Stimulated activated CD8-positive, alpha-beta memory T cell treated with anti-CD3 and anti-CD28 coated beads, Interleukin-4, amount 100 ng/mL, for 48 hours (primary cell): ENCODE measurements around the gene SH3PXD2A.
"Not testable (repeated sequence)": the region's sequence is repeated elsewhere in the genome, so short reads cannot be mapped to it uniquely, and the experiment has no call there.

Experiments used
- DNase-seq: peaks from one replicate; pipeline ENCODE4 v3.0.0-alpha.2; 2020

The SH3PXD2A gene

GRCh38 chr10:103736763-103737162 is 118.6 kb downstream of the SH3PXD2A start:
- no peak for DNase-seq

GRCh38 chr10:103736044-103736443 is 119.3 kb downstream of the SH3PXD2A start:
- DNase-seq = no peak

DNA sequence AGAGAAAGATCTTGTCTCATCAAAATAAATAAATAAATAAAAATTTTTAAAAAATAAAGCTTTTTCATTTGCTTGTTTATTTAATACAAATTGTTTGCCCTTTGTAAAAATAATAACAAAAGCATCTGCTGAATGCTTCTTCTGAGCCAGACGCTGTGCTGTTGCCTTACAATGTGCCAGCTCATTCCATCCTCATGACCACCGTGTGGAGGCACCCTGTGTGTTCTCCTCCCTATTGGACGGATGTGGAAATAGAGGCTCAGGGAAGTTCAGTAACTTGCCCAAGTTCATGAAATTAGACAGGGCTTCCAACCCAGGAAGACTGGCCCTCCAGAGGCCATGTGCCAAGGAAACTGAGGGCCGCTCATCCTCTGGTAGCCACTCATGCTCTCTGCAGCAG is 120.6 kb downstream of the SH3PXD2A start:
- no peak for DNase-seq

DNA sequence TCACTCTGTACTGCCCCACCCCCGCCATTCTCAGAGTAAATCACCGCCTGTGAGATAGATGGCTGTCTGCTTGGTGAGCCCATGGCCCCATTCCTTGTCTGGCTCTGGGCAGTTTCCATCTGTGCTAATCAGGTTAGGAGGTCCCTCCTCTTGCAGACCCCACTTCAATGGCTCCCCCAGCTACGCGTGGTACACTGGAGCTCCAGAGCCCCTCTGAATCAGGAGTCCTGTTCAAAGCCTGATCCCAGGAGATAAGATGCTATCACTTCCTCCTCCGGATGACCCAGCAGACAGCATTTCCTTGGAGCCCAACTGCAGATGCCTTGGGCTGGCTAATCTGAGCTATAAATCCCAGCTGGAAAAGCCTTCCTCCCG is 122.3 kb downstream of the SH3PXD2A start:
- no peak for DNase-seq

DNA sequence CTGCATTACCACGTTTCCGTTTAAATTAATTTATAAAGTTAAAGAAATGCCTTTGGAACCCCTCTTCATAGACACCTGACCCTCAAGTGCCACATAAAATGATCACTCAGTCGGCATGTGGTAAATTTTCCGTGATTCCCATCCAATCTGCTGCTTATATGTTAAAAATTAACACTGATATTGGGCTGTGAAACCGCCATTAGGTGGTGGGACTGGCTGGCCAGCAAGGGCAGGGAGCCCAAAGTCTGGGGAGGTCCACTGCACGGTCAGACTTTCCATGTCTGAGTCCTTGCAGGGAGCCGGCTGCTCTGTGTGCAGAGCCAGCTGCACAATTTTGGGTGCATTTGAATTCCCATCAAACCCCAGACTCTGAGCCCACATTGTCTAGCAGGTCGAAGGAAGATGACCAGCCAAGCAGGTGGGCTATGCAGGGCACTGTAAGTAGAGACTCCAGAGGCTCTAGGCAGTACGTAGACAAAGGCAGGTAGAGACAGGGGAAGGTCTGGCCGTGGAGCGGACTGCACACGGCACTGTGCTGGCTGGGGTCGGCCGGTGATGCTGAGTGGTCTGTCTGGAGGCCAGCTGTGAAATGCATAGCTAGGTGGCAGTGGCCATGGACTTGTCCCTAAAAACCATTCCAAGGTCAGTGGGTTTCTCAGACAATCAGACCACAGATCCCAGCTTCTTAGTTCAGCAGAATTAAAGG is 122.9 kb downstream of the SH3PXD2A start:
- DNase-seq = no peak

DNA sequence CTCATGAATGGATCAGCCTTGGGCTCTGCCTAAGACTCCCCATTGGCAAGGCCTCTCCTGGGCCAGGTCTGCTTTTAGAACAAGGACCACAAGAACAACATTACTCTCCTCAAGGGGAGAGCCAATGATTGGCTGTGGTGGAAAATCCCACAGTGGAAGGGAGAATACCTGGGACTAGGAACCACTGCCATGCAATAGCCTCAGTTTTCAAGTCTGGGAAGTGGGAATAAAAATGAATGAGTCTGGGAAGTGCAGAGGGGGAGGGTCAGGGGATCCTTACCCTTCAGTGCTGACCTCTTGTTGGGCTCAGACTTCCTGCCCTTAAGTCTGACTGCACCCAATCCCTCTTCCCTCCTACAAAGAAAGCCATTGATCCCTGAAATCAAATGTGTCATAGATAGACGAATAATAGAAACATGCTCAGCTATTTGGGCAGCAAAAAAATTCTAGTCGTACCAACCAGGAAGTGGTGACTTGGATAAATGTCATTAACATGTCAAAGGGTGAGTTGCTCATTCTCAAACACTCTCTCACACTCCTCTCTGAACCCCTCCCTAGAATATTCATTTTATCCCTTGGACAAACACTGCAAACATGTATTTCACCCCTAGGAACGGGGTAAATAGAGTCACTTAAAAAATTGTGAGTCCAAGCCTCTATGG is 123.6 kb downstream of the SH3PXD2A start:
- no peak for DNase-seq

DNA sequence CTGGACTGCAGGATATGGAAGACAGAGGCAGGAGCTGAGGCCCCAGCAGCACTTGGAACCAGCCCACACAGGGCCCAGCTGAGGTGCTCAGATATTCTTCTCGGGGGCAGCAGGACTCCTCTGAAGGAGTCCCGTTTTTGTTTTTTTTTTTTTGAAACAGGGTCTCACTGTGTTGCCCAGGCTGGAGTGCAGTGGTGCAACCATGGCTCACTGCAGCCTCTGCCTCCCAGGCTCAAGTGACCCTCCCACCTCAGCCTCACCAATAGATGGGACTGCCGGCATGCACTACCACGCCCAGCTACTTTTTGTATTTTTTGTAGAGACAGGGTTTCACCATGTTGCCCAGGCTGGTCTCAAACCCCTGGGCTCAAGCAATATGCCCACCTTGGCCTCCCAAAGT is 124.3 kb downstream of the SH3PXD2A start:
- not testable (repeated sequence) for DNase-seq

DNA sequence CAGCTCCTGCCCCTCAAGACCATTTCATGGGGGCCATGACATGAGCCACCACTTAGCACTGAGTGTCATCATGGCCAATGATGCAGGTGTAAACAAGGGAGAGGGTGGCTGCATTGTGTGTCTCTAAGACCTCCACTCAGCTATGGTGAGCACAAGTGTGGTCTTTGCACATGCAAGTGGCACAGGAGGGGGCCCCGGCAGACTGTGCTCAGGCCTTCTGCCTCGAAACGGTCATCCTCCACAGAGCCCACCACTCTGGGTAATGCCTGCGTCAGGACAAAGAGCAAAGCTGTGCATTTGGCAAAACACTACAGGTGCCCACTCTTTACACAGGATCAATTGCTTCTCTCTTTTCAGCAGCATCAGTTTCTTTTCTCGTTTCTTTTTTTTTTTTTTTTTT is 125.5 kb downstream of the SH3PXD2A start:
- DNase-seq = no peak

DNA sequence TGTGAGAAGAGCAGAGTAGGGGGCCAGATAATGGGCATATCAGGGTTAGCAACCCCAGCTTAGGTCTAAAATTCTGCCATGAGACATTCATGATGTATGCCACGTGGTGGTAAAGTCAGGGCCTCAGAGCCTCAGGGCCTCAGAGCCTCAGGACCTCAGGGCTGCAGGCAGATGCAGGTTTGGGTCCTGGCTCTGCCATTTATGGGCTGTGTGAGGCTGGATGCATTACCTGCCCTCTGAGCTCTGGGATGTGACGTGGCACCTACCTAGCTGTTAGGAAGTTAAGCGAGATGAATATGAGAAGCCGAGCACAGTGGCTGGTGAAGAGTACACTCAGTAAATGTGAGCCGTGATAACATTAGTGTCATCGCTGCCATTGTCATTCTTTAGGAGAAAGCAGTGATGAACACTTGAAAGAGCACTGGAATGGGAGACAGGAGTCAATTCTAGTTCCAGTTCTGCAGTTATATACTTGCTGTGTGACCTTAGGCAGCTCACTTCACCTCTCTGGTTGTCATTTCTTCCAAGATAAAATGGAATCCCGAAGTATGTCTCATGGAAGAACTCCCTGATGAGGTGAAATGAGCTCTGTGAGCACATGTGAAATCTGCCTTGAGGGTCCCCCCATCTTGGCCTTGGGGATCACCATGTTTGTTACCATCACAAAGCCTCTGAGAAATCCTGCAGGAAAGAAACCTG is 127.2 kb downstream of the SH3PXD2A start:
- DNase-seq = no peak

GRCh38 chr10:103727546-103727963 is 127.8 kb downstream of the SH3PXD2A start:
- no peak for DNase-seq

- no peak for DNase-seq
These were observed 128.7 kb downstream of the SH3PXD2A start for GRCh38 chr10:103726637-103727036.

DNA sequence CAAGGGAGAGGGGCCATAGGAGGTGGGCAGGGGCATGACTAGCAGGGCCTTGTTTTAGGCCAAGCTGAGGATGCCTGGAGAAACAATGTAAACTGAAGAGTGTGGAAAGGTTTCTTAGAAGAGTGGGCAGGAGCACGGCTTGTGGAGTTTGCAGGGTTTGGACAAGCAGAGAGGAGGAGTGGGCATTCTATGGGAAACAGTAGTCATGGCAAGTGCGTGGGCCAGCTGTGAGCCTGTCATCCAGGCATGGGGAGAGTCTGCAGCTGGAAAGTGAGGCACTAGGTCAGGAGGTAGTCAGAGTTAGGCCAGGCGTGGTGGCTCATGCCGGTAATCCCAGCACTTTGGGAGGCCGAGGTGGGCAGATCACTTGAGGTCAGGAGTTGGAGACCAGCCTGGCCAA is 130.1 kb downstream of the SH3PXD2A start:
- no peak for DNase-seq

GRCh38 chr10:103724771-103725170 is 130.6 kb downstream of the SH3PXD2A start:
- no peak for DNase-seq

GRCh38 chr10:103724074-103724473 is 131.3 kb downstream of the SH3PXD2A start:
- no peak for DNase-seq

DNA sequence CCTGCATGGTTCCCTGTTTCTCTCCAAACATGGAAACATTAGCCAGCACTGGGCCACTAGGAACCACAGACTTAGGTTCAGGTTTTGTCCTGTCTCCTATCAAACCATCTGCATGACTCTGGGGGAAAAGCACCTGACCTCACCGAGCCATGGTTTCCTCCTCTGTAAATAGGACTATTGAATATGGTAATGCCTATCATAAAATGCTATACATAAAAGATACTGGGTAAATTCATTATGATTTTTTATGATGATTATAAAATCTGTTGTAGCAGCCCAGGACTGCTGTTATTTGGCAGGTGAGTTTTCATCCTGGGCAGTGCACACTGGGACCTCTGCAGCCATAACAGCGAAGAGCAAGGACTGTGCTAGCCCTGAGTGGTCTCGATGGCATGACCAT is 131.8 kb downstream of the SH3PXD2A start:
- no peak for DNase-seq

- DNase-seq = no peak
These were observed 132.7 kb downstream of the SH3PXD2A start for GRCh38 chr10:103722632-103723031.

- DNase-seq = no peak
These were observed 134.4 kb downstream of the SH3PXD2A start for GRCh38 chr10:103720964-103721335.

DNA sequence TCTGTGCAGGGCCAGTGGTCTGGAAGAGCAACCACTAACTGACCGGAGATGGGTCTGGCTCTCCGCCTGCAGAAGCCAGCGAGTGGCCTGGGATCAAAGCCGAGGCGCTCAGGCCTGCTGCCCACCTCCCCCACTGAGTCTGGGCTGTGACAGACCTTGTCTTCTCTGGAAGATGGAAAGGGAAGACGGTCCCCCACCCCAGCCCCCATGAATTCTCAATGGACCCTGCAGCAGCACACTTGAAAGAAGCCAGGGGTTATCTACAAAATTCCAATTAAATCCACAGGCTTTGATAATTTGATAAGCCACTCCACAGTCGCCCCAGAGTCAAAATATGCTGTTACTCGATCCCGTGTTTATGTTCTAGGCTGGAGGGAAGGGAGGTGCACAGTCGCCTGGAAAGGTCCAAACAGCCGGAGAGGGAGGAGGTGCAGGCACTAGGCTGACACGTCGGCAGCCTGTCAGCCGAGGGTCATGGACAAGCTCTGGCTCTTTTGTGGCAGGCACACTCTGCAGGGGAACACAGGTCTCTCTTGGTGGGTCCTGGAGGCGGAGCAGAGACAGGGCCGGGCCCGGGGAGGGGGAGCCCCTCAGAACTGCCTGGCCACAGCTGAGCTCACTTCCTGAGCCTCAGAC is 134.9 kb downstream of the SH3PXD2A start:
- DNase-seq = no peak

GRCh38 chr10:103719036-103719435 is 136.3 kb downstream of the SH3PXD2A start:
- DNase-seq = no peak

- DNase-seq = no peak
These were observed 137.1 kb downstream of the SH3PXD2A start for GRCh38 chr10:103718247-103718620.

GRCh38 chr10:103717341-103718246 is 137.8 kb downstream of the SH3PXD2A start:
- DNase-seq = no peak
